HG02642 (cell line): ENCODE data around the gene DNAH17.

Experiments used
- ATAC-seq: cut with Tn5 transposase; IDR thresholded peaks from one replicate; pipeline ENCODE4 v1.9.1; 2021; ENCODE audit warnings: mild to moderate bottlenecking; ENCODE audit not compliant: unreplicated experiment, poor library complexity

The DNAH17 gene

DNA sequence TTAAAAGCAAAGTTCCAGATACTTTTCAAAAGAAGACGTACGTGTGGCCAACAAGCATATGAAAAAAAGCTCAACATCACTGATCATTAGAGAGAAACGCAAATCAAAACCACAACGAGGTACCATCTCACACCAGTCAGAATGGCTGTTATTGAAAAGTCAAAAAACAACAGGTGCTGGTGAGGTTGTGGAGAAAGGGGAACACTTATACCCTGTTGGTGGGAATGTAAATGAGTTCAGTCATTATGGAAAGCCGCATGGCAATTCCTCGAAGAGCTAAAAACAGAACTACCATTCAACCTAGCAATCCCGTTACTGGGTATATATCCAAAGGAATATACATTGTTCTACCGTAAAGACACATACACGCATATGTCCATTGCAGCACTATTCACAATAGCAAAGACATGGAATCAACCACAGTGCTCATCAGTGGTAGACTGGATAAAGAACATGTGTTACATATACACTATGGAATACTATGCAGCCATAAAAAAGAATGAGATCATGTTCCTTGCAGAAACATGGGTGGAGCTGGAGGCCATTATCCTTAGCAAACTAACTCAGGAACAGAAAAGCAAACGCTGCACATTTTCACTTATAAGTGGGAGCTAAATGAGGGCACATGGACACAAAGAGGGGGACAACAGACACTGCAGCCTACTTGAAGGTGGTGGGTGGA is 31.1 kb upstream of the DNAH17 start:
- no peak for ATAC-seq

DNA sequence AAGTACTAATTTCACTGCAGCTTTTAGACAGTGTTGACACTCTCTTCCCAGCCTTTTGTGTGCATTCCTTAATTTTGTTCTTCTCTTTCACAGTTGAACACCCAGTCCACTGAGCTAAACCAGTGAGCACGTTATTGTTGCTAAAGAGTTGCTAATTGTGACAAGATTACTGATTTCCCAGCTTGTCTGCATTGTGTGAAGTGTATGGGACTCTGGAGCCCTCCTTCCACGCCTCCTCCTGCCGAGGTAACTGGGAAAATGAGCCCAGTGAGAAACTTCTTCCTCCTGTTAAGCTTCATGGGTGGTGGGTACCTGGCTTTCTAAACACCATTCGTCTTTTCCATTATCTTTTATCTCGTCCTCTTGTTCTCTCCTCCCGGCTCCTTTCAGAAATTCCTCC is 29.8 kb upstream of the DNAH17 start:
- no peak for ATAC-seq

DNA sequence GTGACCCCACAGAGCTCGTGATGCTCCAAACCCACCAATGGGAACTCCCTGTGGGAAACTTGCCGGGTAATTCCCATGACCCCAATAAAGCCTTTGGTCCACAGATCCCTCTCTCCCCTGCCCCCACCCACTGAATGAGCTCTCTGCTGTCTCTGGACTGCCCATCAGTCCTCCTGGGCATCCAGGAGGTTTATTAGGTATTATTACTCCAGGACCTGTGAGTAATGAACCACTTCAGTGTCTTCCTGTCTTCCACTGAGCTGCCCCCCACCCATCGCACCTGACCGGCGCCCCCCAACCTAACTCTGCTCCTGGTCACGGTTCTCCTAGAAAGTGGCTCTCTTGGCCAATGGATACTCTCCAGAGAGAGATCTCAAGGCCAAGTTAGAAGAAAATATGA is 28.7 kb upstream of the DNAH17 start:
- no peak for ATAC-seq

DNA sequence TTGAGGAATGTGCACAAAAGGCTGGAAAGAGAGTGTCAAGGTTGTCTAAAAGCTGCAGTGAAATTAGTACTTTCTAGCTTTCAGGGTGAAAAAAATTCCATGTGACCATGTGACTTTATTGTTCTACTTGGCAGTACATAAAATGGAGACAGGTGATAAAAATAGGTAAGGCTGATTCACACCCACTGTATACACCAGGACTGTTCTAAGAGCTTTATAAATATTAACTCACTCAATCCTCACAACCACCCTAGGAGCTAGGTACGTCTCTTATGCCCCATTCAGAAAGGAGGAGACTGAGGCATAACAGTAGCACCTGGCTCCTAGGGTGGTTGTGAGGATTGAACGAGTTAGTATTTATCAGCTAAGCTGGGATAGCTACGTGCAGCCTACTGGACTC is 28.2 kb upstream of the DNAH17 start:
- ATAC-seq: no peak

DNA sequence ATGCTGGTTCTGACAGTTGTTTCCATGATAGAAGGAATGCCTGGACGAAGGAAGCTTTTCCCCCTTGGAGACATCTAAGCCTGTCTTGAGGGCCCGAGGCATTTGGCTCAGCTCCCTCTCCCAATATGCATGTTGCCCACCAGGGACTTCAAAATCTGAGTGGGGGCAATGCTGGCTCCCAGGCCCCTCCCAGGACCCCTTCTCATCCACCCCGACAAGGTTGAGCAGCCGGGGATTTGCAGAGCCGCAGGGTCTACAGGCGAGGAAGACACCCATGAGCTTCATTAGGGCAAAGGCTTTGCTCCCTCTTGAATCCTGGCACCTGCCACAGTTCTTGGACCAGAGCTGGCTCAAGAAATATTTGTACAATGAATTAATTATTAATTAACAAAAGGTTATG is 25.1 kb upstream of the DNAH17 start:
- ATAC-seq: no peak

DNA sequence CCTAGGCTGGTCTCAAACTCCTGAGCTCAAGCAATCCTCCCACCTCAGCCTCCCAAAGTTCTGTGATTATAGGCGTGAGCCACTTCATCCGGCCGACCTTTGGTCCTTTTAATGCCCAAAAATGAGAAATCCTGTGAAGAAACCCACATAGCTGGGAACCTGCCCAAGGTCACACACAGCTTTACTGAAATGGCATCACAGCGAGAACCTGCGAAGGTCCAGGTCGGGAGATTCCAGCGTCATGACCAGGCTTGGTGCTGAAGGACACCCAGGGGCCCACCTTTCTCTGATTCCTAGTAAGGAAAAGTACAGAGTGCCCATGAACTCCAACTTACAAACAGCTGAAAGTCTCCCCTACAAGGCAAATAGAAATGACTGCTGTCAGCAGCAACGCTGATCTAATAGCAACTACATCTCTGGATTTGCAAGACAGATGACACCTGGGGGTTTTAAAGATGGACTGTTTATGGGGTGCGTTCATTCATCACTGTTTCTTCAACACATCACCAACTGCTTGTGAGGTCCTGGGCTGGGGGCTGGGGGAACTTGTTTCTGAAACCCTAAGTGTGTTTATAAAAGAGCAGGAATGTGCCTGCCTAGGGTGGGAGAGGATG is 24.5 kb upstream of the DNAH17 start:
- no peak for ATAC-seq

DNA sequence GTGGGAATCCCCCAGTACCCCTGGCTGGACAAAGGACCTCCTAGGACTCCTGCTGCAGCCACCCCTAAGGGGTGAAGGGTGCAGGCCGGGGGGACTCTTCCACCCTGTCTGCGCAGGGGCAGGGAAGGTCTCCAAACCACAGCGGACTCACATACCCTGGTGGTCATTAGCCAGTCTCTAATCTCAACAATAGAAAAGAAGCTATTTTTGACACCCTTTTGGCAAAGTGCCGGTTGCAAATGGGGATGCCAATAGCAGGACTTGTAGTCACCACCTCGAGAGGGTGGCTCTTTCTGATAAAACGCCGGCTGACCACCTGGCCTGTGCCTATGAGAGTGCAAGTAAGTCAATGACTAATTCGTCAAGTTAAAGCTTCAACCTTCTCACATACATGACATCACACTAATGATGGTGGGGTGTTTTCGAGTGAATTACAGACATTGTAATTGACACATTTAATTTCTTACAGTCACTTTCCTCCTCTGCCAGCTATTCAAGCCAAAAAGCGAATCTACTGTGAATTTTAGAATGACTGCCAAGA is 23.1 kb upstream of the DNAH17 start:
- no peak for ATAC-seq

DNA sequence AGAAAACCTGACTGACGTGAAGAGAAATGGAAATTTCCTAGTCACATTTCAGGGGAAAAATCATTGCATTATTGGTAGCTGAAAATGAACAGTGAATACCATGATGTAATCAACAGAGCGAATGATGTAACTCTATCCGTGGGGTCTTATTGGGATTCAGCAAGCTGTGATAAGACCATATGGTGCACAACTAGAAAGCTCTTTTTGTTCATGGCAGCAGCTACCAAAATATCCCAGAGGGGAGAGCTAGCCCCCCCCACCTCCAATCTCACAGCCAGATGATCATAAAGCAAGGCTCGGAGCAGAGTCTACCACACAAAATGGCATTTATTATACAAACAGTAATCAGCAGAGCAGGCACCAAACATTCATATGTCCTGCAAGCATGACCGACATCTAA is 22.2 kb upstream of the DNAH17 start:
- ATAC-seq: no peak

DNA sequence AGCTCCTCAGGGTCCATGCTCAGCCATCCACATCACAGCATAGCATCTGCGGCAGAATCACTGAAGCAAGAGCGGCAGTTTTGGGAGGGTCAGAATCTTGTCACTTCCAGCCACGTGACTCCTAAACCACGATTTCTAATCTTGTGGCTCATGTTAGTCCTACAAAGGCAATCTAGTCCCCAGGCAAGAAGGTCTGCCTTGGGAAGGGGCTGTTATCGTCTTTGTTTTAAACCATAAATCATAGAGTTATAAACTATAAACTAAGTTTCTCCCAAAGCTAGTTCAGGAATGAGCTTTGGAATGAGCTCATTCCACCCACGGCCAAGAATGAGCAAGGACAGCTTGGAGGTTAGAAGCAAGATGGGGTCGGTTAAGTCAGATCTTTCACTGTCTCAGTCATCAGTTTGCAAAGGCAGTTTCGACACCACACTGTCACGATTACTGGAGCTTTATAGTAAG is 20.8 kb upstream of the DNAH17 start:
- ATAC-seq: no peak

DNA sequence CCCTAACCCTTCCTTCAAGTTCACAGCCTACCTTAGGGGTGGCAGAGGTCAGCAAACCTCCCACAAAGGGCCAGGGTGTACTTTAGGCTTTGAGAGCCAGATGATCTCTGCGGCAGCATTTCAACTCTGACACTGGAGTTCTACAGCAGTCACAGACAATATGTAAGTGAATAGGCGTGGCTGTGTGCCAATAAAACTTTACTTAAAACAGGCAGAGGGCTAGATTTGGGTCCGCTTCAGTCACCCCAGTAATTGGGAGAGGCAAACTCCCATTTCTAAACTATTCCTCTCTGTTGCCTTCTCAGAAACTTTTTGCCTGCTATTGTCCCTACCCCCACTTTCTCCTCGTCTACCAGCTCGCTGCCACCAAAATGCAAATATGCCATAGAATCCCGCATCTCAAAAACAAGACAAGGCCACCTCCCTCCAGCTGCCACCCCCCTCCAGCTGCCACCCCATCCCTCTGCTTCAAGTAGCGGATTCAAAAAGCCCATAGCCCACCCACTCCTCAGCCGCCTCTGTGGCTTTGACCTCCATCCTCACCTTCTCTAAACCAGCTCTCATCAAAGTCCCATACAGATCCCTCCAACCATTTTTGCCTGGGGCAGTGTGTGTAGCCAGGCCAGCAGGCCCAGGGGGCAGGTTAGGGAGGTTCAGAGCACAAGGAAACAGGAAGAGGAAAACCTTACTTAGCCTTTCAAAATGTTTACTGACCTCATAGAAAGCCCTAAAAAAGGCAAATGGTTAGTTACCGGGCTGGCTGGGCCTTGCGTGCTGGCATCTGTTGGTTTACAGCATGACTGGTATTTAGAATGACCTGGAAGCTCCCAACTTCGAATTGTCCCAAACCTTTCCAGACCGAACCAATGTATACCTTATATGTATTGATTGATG is 19.9 kb upstream of the DNAH17 start:
- no peak for ATAC-seq

DNA sequence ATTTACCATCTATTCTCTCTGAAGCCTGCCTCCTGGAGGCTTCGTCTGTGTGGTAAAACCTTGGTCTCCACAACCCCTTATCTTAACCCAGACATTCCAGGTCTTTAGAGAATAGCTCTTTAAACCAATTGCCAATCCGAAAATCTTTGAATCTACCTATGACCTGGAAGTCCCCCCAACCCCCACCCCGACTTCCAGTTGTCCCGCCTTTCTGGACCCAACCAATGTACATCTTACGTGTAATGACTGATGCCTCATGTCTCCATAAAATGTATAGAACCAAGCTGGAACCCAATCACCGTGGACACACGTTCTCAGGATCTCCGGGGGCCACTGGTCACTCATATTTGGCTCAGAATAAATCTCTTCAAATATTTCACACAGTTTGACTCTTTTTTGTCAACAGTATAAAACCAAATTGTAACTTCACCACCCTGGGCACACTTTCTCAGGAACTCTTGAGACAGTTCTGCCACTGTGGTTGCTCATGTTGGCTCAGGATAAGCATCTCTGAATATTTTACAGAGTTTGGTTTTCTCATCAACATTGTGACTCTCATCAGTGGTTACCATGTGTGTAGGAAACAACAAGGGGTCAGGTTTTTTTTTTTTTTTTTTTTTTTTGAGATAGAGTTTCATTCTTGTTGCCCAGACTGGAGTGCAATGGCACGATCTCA is 18.1 kb upstream of the DNAH17 start:
- ATAC-seq: no peak

DNA sequence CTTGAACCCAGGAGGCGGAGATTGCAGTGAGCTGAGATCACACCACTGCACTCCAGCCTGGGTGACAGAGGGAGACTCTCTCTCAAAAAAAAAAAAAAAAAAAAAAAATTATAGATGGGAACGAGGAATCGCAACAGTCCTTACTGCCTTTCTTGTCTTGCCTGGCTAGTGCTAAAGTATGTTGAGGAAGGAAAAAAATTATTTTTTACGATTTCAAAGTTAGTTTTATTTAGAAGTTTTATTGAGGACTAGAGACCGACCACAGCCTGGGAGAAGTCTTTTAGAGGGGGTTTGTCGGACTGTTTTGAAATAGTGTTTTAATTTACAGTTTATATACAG is 15.8 kb upstream of the DNAH17 start:
- no peak for ATAC-seq

DNA sequence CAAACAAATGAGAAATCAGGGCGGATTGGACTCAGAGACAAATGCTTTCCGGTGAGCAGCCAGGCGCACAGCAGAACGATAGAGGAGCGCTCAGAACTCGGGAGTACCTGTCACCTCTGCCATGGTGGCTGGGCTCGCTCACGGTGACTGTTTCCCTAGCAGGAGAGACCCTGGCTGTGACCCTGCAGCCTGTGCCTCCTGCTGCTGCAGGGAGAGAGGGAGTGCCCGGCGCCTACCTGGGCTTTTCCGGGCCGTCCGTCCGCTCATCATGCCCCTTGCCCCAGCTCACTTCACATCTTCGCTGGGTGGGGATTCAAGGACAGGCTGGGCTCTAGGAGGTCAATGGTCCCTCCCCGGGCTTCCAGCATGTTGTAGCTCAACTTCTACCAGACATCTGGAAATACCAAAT is 14.1 kb upstream of the DNAH17 start:
- ATAC-seq: no peak

DNA sequence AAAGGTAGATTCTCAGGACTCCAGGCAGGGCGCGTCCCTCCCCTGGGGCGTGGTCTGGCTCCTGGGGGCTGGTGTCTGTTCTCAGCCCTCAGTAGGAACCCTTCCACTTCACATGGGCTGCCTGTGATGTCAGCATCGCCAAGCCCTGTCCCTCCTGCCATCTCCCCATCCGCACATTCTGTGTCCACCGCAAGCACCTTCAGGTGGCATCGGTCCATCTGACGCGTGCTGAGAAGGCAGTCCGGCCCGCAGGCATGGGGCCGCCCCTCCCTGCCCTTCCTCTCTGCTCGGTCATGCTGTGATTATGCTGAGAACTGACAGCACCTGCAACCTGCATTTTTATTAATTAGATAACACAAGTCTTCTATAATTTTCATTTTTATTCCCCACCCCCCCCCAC is 12.7 kb upstream of the DNAH17 start:
- ATAC-seq: no peak

DNA sequence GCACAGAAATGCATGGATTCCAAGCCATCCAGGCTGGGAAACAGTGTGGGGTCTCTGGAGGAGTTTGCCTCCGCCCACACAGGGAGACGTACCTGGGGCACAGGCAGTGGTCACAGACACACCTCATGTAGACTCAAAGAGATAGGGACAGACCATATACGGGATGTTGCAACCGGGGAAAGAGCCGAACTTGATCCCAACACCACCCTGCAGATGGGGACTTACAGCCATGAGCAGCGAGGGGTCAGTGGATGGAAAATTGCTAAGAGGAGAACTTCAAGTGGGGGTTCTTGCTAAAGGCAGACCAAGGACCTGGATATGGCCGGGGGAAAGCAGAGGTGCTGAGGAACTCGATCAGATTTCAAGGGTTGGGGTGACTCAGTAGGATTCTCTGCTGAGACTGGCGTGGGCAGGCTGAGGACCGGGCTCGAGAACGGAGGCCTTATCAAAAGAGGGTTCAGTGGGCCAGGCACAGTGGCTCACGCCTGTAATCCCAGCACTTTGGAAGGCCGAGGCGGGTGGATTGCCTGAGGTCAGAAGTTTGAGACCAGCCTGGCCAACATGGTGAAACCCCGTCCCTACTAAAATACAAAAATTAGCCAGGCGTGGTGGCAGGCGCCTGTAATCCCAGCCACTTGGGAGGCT is 12.0 kb upstream of the DNAH17 start:
- no peak for ATAC-seq

DNA sequence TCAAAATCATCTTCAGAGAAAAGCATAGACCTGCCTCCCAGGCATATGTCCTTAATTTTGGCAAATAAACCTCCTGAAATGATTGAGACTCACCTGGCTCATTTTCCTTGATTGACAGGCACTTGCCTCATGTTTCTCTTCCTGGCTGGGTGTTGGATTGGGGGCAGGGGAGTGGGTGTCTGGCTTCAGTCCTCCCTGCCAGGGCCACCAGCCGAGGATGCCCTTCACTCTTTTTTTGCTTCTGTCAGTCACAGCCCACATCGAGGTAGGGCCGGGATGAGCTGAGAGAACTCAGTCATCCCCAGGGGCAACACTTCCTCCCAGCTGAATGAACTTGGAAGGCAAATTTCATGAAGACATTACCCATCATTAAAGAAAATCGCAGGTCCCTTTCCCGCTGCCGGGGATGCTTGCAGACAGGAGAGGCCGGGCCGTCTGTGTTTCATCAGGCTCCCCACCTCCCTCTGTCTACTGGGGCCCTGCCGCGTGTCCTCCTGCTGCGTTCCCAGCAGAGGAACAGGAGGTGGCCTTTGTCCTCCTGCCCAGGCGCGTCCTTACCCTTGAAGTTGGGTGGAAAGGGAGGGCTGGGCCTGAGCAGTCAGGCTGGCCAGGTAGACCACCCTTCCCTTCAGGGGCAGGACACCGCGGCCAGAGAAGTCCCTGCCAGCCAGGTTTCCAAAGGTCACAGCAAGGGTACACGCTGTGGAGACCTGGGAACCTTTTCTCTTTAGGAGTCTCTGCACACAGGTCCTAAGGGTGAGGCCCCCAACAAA is 11.2 kb upstream of the DNAH17 start:
- ATAC-seq: no peak

DNA sequence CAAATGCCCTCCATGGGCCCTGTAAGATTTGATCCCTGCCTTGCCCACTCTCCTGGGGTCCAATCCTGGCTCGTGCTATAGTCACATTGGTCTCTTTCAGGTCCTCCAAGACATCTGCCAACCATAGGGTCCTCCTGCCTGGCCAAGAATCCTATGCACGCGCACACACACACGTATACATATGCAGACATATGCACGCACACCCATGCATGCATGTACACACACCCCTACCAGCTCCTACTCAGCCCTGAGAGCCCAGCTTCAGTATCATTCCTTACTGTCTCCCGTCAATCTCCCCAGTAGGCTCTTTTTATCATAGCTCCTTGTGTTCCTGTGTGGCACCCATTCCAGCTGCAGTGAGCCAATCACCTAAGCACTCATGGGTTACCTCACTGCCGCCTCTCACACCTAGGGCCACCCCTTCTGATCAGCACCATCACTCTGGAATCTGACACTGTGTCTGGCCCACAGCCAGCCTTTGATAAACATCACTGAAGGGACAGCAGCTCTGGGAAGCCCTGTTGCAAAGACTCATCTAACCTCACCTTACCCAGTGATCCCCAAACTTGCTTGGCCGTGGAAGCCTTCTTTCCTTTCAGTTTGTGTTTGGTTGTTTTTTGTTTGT is 7.9 kb upstream of the DNAH17 start:
- ATAC-seq: no peak

DNA sequence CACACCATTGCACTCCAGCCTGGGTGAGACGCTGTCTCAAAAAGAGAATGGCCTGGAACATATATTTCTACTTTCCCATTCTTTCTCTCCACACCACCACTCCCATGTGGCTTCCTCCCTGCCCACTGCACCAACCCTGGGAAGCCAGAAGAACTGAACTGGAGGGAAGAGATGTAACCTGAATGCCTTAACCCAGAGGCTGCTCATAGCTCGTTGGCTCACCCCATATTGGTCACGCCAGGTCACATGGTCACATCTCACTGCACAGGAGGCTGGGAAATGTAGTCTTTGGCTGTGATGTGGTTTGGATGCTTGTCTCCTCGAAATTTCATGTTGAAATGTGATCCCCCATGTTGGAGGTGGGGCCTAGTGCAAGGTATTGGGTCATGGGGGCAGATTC is 5.9 kb upstream of the DNAH17 start:
- ATAC-seq: no peak

DNA sequence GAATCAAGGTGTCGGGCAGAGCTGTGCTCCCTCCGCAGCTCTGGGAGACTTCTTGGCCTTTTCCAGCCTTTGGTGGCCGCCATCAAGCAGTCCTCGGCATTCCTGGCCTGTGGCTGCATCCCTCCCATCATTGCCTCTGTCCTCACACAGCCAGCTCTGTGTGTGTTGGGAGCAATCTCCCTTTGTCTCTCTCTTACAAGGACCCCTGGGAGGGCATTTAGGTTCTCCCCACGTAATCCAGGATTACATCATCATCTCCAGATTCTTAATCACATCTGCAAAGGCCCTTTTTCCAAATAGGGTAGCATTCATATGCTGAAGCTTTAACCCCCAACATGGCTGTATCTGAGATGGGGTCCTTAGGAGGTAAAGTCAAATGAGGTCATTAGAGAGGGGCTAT is 4.1 kb upstream of the DNAH17 start:
- no peak for ATAC-seq
